Measurements from ENCODE around the gene ZNF555. TPM values are rescaled to one million over a fixed set of nuclear protein-coding genes. Genes with fewer than 3 reads are reported as not detected.
"Not testable (repeated sequence)": the region's sequence is repeated elsewhere in the genome, so short reads cannot be mapped to it uniquely, and the experiment has no call there.

ZNF555 gene
- polyA plus RNA-seq, 1 donor: 13.3 TPM

DNA sequence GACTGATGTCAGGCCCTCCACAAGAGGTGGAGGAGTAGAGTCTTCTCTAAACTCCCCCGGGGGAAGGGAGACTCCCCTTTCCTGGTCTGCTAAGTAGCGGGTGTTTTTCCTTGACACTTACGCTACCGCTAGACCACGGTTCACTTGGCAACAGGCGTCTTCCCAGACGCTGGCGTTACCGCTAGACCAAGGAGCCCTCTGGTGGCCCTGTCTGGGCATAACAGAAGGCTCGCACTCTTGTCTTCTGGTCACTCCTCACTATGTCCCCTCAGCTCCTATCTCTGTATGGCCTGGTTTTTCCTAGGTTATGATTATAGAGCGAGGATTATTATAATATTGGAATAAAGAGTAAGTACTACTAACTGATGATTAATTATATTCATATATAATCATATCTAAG, 30.9 kb downstream of the ZNF555 start:
- not testable (repeated sequence) for DNase-seq

DNA sequence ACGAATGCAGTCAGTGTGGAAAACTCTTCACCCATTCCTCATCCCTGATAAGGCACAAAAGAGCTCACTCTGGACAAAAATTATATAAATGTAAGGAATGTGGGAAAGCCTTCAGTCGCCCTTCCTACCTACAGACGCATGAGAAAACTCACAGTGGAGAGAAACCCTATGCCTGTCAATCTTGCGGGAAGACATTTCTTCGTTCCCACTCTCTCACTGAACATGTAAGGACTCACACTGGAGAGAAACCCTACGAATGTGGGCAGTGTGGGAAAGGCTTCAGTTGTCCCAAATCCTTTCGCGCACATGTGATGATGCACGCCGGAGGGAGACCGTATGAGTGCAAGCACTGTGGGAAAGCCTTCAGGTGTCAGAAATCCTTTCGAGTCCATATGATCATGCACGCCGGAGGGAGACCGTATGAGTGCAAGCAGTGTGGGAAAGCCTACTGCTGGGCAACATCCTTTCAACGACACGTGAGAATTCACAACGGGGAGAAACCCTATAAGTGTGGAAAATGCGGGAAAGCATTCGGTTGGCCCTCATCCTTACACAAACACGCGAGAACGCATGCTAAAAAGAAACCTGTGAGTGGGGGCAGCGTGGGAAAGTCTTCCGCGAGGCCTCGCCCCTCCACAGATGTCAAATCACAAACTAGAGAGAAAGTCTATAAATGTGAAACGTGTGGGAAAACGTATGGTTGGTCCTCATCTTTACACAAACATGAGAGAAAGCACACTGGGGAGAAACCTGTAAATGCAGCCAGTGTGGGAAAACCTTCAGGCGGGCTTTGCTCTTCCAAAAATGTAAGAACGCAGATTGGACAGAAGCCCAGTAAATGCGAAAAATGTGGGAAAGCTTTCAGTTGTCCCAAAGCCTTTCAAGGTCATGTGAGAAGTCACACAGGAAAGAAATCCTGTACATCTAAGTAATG, 36.4 kb downstream of the ZNF555 start:
- no peak for DNase-seq

DNA sequence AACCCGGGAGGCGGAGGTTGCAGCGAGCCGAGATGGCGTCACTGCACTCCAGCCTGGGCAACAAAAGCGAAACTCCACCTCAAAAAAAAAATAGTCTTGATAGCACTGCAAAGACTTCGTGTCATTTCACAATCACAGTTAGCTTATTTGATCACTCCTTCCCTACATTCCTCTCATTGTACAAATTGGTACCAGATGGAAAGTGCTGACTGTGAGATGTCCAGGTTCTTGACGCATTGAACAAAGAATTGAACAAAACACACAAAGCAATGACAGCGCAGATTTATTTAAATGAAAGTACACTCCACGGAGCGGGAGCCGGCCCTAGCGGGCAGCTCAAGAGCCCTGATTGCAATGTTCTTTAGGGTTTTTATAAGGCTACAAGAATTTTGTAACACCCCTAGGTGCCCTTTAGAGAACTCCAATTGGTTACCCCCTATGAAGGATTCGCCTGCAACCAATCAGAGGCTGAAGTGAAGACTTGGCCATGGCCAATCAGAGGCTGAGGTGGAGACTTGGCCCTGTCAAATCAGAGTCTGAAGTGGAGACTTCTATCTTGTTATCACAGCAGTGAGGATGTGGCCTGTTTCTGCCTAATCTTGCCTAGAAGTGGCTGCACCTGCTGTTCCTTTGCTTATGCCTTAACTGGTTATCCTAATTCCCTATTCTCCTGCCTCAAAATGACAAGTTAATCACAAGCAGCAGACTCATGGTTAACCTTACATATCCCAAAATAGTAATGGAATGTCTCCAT, 42.6 kb downstream of the ZNF555 start:
- DNase-seq: no peak

DNA sequence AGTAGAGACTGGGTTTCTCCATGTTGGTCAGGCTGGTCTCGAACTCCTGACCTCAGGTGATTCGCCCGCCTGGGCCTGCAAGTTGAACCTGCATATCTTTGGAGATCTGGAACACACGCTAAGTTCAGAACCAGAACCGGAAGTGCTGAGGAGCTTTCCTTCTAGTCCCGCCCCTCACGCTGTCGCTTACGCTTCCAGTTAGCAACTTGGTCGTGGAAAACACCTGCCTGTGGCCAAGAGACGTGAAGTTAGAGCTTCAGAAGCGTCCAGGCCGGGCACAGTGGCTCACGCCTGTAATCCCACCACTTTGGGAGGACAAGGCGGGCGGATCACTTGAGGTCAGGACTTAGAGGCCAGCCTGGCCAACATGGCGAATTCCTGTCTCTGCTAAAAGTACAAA, 44.5 kb downstream of the ZNF555 start:
- no peak for DNase-seq

GRCh38 chr19:2887391-2887914, 46.2 kb downstream of the ZNF555 start:
- DNase-seq: peak; percentile 47

DNA sequence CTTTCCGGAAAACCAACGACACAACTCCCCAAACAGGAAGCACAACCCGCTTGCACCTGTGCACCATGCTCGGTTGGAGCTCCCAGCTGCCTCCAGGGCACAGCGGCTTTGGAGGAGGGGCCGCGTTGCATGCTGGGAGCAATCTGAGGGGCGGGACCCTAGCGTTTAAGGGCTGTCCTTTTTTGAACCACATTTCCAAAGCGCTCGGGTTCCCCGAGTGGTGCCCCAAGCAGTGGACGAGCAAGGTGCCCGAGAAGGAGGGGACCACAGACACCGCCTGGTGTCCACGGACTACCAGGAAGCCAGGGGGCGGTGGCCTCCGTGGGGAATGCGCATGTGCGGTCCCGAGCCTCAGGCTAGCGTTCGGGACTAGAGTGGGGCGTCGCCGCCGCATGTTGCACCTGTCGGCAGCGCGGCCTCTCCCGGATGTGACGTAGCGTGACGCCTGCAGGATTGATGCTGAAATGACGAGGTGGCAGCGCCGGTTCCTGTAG, 47.5 kb downstream of the ZNF555 start:
- DNase-seq: no peak

DNA sequence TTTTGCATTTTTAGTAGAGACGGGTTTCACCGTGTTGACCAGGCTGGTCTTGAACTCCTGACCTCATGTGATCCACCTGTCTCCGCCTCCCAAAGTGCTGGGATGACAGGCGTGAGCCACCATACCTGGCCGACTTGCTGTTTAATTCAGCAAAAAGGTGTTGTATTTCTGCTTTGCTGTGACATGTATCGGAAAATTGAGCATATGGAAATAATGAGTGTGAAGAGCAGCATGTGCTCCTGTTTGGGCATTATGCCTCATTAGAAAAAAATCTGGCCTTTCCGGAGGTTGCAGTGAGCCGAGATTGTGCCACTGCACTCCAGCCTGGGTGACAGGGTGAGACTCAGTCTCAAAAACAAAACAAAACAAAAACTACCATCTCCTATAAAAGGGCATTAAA, 49.3 kb downstream of the ZNF555 start:
- DNase-seq: not testable (repeated sequence)

DNA sequence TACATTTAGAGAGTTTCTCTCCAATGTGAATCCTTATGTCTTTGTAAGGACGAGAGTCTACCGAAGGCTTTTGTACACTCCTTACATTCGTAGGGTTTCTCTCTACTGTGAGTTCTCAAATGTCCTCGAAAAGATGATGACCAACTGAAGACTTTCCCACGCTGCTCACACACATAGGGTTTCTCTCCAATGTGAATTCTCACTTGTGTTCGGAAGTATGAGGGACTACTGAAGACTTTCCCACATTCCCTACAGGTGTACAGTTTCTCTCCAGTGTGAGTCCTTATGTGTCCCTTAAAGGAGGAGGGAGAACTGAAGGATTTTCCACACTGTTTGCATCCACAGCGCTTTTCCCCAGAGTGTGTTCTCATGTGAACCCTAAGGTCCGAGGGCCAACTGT, 55.4 kb downstream of the ZNF555 start:
- DNase-seq: no peak

GRCh38 chr19:2900296-2901252, 59.3 kb downstream of the ZNF555 start, which contains the start of gene ZNF57:
TSS of gene ZNF57 (plus strand) at chr19:2900928. CDS start at chr19:2901046, 118 bp downstream.
- DNase-seq: peak; percentile 99

DNA sequence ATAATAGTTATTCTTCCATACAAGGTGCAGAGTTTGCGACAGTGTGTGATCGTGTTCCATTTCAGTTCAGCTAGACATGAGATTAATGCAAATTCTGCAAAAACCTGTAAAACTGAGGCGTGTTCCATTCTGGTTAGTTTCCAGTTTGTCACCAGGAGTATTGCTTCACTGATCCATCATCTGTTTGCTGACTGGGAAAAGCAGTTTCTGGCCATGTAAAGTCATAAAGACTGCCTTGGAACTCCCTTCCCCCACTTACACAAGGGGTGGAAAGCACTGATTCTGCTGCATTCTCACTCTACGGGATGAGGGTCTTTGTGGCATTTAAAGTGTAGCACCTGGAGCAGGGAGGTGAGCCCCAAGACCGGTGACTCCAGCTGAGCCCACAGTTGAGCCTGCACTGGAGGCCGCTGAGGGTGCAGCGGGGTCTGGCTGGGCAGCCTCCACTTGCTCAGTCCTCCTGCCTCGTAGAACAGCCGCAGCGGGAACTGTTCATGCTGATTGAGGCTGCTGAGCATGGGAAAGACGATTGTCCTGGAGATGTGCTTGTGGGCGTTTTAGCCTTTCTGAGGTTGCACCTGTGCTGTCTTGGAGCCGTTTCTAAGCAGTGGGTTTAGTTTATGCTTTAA, 61.4 kb downstream of the ZNF555 start:
- DNase-seq: no peak

- not testable (repeated sequence) for DNase-seq
Measured at GRCh38 chr19:2903326-2903725, 62.1 kb downstream of the ZNF555 start.

DNA sequence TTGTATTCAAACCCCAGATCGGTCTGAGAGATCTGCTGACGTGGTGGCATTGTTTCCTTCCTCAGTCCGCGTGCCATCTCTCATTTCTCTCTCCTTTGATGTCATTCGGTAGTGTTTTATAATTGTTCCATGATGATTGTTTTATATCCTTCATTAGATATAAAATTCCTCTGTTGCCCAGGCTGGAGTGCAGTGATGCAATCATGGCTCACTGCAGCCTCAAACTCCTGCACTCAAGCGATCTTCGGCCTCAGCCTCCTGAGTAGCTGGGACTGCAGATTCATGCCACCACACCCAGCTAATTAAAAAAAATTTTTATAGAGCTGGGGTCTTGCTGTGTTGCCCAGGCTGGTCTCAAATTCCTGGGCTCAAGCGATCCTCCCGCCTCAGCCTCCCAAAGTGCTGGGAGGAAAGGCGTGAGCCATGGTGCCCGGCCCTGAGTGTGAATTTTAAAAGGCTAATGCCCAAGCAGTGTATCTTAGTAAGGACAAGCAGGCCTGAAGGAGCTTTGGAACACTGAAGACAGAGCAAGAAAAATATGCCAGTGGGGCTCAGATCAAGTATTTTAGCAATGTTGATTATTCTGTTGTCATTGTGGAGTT, 64.7 kb downstream of the ZNF555 start:
- DNase-seq: no peak

DNA sequence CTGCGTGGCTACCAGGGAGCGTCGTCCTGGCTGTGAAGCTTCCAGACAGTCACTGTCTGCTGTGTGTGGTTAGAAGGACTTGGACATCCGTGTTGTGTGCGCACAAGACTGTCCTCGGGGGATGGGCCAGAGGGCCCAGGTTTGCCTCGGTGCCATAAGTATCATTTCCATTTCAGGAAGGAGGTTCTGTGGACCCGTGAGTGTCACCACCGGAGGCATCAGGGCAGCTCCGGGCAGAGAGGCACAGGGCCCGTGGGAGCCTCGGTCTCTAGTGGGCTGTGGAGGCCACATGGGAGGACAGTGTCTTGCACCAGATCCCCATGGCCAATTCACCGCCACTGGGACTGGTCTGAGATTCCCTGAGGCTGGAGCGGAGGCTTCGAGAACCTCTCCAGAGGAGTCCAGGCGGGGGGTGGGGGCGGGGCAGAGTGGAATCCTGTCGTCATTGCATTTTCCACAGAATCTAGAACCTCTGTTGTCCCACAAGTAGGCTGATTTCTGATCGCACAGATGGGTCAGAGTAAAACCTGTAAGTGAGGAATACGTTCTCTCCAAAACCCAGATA, 65.4 kb downstream of the ZNF555 start:
- DNase-seq: no peak

Other genes with a start within 250 kb of the ZNF555 start
- gene GNG7, start 138.8 kb upstream of the ZNF555 start, polyA plus RNA-seq (ENCODE audit: insufficient read length): 2.4 TPM
- 1.3 TPM for gene DIRAS1, start 120.1 kb upstream of the ZNF555 start, polyA plus RNA-seq (ENCODE audit: insufficient read length)
- gene SLC39A3, start 101.5 kb upstream of the ZNF555 start, polyA plus RNA-seq (ENCODE audit: insufficient read length): 14.8 TPM
- 105 TPM for gene SGTA, start 58.2 kb upstream of the ZNF555 start, polyA plus RNA-seq (ENCODE audit: insufficient read length)
- 54.2 TPM for gene THOP1, start 56.0 kb upstream of the ZNF555 start, polyA plus RNA-seq (ENCODE audit: insufficient read length)
- 7.2 TPM for gene ZNF554, start 21.6 kb upstream of the ZNF555 start, polyA plus RNA-seq (ENCODE audit: insufficient read length)
- 45.1 TPM for gene ZNF556, start 25.9 kb downstream of the ZNF555 start, polyA plus RNA-seq (ENCODE audit: insufficient read length)
- gene ZNF57, start 59.5 kb downstream of the ZNF555 start, polyA plus RNA-seq (ENCODE audit: insufficient read length): 3.2 TPM
- gene ZNF77, start 103.5 kb downstream of the ZNF555 start, polyA plus RNA-seq (ENCODE audit: insufficient read length): 4.0 TPM
- gene TLE6, start 136.1 kb downstream of the ZNF555 start, polyA plus RNA-seq (ENCODE audit: insufficient read length): 0.74 TPM
- gene TLE2, start 187.8 kb downstream of the ZNF555 start, polyA plus RNA-seq (ENCODE audit: insufficient read length): 30.8 TPM
- 691 TPM for gene TLE5, start 221.0 kb downstream of the ZNF555 start, polyA plus RNA-seq (ENCODE audit: insufficient read length)

Data from hindlimb muscle (tissue), 1 donor.